HepG2 (cell line): ENCODE data around the gene SLC20A1. TPM values are rescaled to one million over a fixed set of nuclear protein-coding genes. Genes with fewer than 3 reads are reported as not detected.

ENCODE experiments used
- ARID4A ChIP-seq: sonication (generic); formaldehyde crosslinking; IDR thresholded peaks from 2 replicates; pipeline ENCODE4 v1.5.0; 2020; ENCODE audit warnings: mild to moderate bottlenecking, missing genetic modification reagents, borderline replicate concordance
- BRD4 ChIP-seq: sonication (generic); formaldehyde crosslinking; IDR thresholded peaks from 2 replicates; pipeline ENCODE4 v1.4.0; 2020; ENCODE audit warnings: missing genetic modification reagents
- FOSL2 ChIP-seq: sonication (generic); formaldehyde crosslinking; IDR thresholded peaks from 2 replicates; pipeline ENCODE4 v1.4.0; 2020; ENCODE audit warnings: missing genetic modification reagents
- FOXA1 ChIP-seq, 2 experiments: fragments of 450-650 bp in 1 of 2; sonication (generic) in 1 of 2; formaldehyde crosslinking in 1 of 2; IDR thresholded peaks; 2 replicates each; pipeline versions ENCODE4 v1.4.0 to v1.6.1; 2016 to 2020; ENCODE audit warnings: missing genetic modification reagents in 1 of 2
- KDM5B ChIP-seq: sonication (generic); formaldehyde crosslinking; IDR thresholded peaks from 2 replicates; pipeline ENCODE4 v1.4.0; 2020; ENCODE audit warnings: missing genetic modification reagents, mild to moderate bottlenecking, borderline replicate concordance
- NONO ChIP-seq, 2 experiments: fragments of 450-650 bp in 1 of 2; sonication (generic) in 1 of 2; formaldehyde crosslinking in 1 of 2; IDR thresholded peaks in 1 of 2; conservative IDR thresholded peaks in 1 of 2; 2 replicates each; pipeline versions ENCODE4 v1.6.1 to v1.8.0; 2017 to 2022; ENCODE audit warnings: mild to moderate bottlenecking in 1 of 2, missing genetic modification reagents in 1 of 2, moderate library complexity in 1 of 2
- PCBP1 ChIP-seq: fragments of 200-400 bp; formaldehyde crosslinking; IDR thresholded peaks from 2 replicates; pipeline ENCODE4 v1.6.1; 2017; ENCODE audit warnings: mild to moderate bottlenecking, low read depth, low read length, borderline replicate concordance
- SMAD9 ChIP-seq: sonication (generic); formaldehyde crosslinking; IDR thresholded peaks from 2 replicates; pipeline ENCODE4 v1.5.1; 2020; ENCODE audit warnings: mild to moderate bottlenecking, missing genetic modification reagents
- SNAPC2 ChIP-seq: sonication (generic); formaldehyde crosslinking; IDR thresholded peaks from 2 replicates; pipeline ENCODE4 v1.8.1; 2022; ENCODE audit warnings: mild to moderate bottlenecking, missing genetic modification reagents
- SRSF1 ChIP-seq: fragments of 200-400 bp; formaldehyde crosslinking; optimal IDR thresholded peaks from 2 replicates; pipeline ENCODE3; 2017; ENCODE audit warnings: mild to moderate bottlenecking, low read depth, low read length, moderate library complexity
- TAF15 ChIP-seq: fragments of 200-400 bp; formaldehyde crosslinking; IDR thresholded peaks from one replicate; pipeline ENCODE4 v1.6.1; 2018; ENCODE audit warnings: mild to moderate bottlenecking, low read depth, low read length; ENCODE audit not compliant: poor library complexity, severe bottlenecking
- TMF1 ChIP-seq: sonication (generic); formaldehyde crosslinking; IDR thresholded peaks from 2 replicates; pipeline ENCODE4 v1.8.1; 2022; ENCODE audit warnings: low read depth, missing genetic modification reagents
- ZFY ChIP-seq: sonication (generic); formaldehyde crosslinking; IDR thresholded peaks from 2 replicates; pipeline ENCODE4 v1.4.0; 2020; ENCODE audit warnings: missing genetic modification reagents
- ZKSCAN1 ChIP-seq: fragments of 150-350 bp; IDR thresholded peaks from 2 replicates; pipeline ENCODE4 v1.6.1; 2014; ENCODE audit warnings: low read length
- ZNF142 ChIP-seq: sonication (generic); formaldehyde crosslinking; IDR thresholded peaks from 2 replicates; pipeline ENCODE4 v1.4.0; 2020; ENCODE audit warnings: missing genetic modification reagents
- ZNF841 ChIP-seq: sonication (generic); formaldehyde crosslinking; IDR thresholded peaks from 2 replicates; pipeline ENCODE4 v1.8.1; 2023; ENCODE audit warnings: missing genetic modification reagents, borderline replicate concordance
- polyA plus RNA-seq, 8 experiments: library from polyadenylated mRNA; depleted of rRNA in 3 of 8; stranded (reverse) in 7 of 8; unstranded in 1 of 8; fragments of >200 nt; fragmentation: Illumina TruSeq in 4 of 8; extraction: Trizol in 4 of 8; gene quantifications; 2 replicates each; pipeline versions ENCODE4 v1.2.1 to v1.2.3, GENCODE V29; 2011 to 2016; ENCODE audit warnings: low read depth in 4 of 8, missing spikeins in 1 of 8, mixed read lengths in 1 of 8; ENCODE audit not compliant: insufficient read depth in 1 of 8
- total RNA-seq, 5 experiments: library from RNA; depleted of rRNA; stranded (reverse); fragments of >200 nt; fragmentation: Illumina TruSeq; extraction: Trizol; gene quantifications; 2 replicates each; pipeline ENCODE4 v1.2.3, GENCODE V29; 2016; ENCODE audit warnings: low read depth in 1 of 5
- TF ChIP-seq, protein P1 (sequence below): sonication (generic); IDR thresholded peaks from 2 replicates; pipeline ENCODE4 v1.6.1; 2016; ENCODE audit warnings: low read depth, borderline replicate concordance
- TF ChIP-seq, protein P2 (sequence below): IDR thresholded peaks from 2 replicates; pipeline ENCODE4 v1.6.1; 2016; ENCODE audit warnings: low read depth, control low read depth

The SLC20A1 gene
- total and polyA plus RNA-seq, 2 of the 13 experiments (the other 11 are each of a cell fraction or from before 2014, with no cell fraction given): 54.0 to 85.9 TPM

- TF ChIP-seq ARID4A (CRISPR knock-in tag) (no peak), KDM5B (CRISPR knock-in tag) (no peak; the same call in 1 of the 2 replicates), ZNF841 (CRISPR knock-in tag) (0 out of 2 replicates have a peak, but pooled peaks have one; percentile 56), PCBP1 (no peak), ZNF142 (no peak), TAF15 (no peak), SMAD9 (CRISPR knock-in tag) (peak; percentile 35; the same call in 1 of the 2 replicates), ZKSCAN1 (no peak), SNAPC2 (CRISPR knock-in tag) (no peak), TMF1 (CRISPR knock-in tag) (no peak), FOSL2 (CRISPR knock-in tag) (no peak), NONO (IDR thresholded peaks at IDR 0.05) (no peak), NONO (CRISPR knock-in tag; conservative IDR thresholded peaks at IDR 0.05) (no peak), SRSF1 (no peak), FOXA1 (IDR thresholded peaks at IDR 0.05) (no peak), FOXA1 (CRISPR knock-in tag; IDR thresholded peaks at IDR 0.05) (no peak), ZFY (CRISPR knock-in tag) (no peak), BRD4 (CRISPR knock-in tag) (no peak)
- TF ChIP-seq, protein P1, sequence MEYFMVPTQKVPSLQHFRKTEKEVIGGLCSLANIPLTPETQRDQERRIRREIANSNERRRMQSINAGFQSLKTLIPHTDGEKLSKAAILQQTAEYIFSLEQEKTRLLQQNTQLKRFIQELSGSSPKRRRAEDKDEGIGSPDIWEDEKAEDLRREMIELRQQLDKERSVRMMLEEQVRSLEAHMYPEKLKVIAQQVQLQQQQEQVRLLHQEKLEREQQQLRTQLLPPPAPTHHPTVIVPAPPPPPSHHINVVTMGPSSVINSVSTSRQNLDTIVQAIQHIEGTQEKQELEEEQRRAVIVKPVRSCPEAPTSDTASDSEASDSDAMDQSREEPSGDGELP: no peak
- TF ChIP-seq, protein P2, sequence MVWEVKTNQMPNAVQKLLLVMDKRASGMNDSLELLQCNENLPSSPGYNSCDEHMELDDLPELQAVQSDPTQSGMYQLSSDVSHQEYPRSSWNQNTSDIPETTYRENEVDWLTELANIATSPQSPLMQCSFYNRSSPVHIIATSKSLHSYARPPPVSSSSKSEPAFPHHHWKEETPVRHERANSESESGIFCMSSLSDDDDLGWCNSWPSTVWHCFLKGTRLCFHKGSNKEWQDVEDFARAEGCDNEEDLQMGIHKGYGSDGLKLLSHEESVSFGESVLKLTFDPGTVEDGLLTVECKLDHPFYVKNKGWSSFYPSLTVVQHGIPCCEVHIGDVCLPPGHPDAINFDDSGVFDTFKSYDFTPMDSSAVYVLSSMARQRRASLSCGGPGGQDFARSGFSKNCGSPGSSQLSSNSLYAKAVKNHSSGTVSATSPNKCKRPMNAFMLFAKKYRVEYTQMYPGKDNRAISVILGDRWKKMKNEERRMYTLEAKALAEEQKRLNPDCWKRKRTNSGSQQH (CRISPR knock-in tag): no peak
Observed at GRCh38 chr2:112644933-112645309, 818 bp upstream of the SLC20A1 start (continued).
